Subcutaneous adipose tissue (tissue), 4 donors: ENCODE results near the gene POU2AF2. TPM values are rescaled to one million over a fixed set of nuclear protein-coding genes. Genes with fewer than 3 reads are reported as not detected.

Experiments used
- total RNA-seq, 4 donors: library from RNA; depleted of rRNA; stranded (reverse); fragments of >200 nt; gene quantifications; one replicate each; pipeline ENCODE4 v1.1.0, GENCODE V29; 2016
- TF ChIP-seq, protein P1 (sequence below): fragments of 450-650 bp; IDR thresholded peaks from one replicate; pipeline ENCODE4 v1.5.1; 2016; ENCODE audit warnings: low read depth, mild to moderate bottlenecking, control low read depth, antibody characterized with exemption, moderate library complexity

POU2AF2 gene
- total RNA-seq, 4 donors from 2014 or later, result 0.94 TPM; not detected in 3

DNA sequence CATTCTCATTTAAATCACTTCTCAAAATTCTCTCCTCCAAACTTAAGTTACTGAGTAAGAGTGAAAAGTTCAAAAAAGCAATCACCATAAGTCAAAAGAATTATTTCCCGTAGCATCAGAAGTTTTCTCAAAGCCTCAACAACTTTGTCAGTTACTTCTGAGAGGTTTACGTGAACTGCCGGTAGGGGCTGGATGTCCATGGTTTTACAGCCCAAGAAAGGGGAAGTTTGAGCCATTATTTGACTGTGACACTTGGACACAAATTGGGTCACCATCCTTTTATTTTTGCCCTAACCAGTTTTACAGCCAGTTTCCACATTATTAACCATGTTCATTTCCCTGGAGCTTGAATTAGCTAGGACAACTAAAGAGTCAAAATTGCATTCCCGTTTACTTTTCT lies 60.4 kb downstream of the POU2AF2 start:
- TF ChIP-seq, protein P1, sequence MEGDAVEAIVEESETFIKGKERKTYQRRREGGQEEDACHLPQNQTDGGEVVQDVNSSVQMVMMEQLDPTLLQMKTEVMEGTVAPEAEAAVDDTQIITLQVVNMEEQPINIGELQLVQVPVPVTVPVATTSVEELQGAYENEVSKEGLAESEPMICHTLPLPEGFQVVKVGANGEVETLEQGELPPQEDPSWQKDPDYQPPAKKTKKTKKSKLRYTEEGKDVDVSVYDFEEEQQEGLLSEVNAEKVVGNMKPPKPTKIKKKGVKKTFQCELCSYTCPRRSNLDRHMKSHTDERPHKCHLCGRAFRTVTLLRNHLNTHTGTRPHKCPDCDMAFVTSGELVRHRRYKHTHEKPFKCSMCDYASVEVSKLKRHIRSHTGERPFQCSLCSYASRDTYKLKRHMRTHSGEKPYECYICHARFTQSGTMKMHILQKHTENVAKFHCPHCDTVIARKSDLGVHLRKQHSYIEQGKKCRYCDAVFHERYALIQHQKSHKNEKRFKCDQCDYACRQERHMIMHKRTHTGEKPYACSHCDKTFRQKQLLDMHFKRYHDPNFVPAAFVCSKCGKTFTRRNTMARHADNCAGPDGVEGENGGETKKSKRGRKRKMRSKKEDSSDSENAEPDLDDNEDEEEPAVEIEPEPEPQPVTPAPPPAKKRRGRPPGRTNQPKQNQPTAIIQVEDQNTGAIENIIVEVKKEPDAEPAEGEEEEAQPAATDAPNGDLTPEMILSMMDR, result no peak

DNA sequence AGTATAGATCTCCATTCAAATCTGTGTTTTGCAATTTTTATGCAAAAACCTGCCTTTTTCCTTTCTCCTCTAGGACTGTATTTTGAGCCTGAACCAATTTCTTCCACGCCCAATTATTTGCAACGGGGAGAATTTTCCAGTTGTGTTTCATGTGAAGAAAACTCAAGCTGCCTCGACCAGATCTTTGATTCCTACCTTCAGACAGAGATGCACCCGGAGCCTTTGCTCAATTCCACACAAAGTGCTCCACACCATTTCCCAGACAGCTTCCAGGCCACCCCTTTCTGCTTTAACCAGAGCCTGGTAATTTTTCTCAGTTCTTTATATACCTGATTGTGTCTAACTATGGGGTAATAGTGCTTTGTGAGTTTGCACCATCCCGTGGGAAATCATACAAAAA lies 60.8 kb downstream of the POU2AF2 start:
- TF ChIP-seq, protein P1, result no peak

DNA sequence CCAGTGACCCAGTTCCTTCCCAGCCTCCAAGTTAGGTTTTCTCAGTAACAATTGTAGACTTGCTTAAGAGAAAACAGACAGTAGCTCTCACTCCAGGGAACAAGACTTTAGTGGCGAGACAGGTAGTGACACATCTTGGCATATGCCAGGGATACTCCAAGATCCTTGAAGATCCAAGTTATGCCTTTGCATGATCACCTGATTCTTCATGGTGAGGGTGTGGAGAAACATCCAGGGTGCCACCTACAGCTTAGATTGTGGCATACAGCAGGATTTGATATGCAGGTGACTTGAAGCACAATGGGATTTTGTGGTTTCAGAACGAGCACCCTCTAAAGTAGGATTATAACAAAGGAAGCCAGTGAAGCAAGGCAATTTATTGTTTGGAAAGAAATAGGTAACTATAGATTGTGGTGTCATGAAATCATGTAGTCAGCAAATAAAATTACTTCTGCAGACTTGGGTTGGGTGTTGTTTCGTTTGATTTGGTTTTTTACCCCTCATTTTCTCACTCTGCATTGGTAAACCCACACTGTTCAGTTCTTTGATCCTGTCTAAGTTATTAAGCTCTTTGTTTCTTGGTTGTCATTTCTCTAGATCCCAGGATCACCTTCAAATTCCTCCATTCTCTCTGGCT lies 62.1 kb downstream of the POU2AF2 start:
- TF ChIP-seq, protein P1, result no peak

DNA sequence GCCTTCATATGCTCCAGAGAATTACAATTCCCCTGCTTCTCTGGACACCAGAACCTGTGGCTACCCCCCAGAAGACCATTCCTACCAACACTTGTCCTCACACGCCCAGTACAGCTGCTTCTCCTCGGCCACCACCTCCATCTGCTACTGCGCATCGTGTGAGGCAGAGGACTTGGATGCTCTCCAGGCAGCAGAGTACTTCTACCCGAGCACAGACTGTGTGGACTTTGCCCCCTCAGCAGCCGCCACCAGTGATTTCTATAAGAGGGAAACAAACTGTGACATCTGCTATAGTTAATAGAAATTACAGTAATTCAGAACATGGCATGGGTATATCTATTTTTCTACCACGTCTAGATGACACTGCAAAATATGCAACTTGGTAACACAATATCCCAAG lies 62.6 kb downstream of the POU2AF2 start:
- TF ChIP-seq, protein P1, result no peak

DNA sequence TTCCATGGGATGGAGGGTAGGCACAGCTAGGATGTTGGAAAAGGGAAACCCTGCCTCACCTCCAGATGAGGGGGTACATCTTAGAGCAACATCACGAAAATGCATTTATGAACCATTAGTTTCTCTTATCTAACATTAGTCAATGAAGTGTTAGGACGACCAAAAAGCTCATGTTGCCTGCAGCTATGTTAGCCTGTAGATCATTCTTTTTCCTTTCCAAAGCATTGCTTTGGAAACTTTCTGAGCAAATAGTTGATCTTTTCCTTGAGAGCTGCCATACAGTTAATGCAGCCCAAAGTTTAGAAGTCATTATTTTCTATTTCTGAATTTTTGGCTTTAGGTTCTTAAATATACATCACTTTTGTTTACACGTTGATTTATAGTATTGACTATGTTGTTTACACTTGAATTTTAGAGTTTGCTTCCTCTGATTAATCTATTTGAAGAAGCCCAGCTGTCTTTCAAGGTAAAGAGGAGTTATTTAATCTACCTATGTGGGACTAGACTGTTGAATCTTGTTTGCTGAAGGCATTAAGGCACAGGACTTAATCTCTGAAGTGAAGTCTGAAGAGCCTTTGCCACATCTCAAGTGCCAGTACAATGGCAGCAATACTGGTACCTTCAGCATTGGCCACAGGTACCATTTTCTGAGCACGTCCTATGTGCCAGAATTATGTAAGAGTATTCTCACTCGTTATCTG lies 63.8 kb downstream of the POU2AF2 start:
- TF ChIP-seq, protein P1, result no peak

DNA sequence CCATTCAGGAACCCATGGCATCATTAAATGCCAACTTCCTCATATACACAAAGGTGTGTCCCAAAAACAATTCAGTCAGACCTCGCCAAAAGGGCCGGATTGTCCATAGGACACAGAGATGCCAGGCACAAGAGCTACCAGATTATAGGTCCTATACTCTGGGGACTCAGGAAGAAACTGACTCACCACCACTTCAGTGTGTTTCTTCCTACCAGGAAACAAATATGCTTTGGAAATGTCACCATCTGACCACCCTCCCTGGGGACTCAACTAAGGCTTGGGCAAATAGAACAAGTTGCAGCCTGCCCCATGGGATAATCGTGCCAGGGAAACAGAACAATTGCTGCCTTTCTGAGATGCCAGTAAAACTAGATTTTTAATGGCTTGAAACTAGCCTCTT lies 64.6 kb downstream of the POU2AF2 start:
- TF ChIP-seq, protein P1, result no peak

DNA sequence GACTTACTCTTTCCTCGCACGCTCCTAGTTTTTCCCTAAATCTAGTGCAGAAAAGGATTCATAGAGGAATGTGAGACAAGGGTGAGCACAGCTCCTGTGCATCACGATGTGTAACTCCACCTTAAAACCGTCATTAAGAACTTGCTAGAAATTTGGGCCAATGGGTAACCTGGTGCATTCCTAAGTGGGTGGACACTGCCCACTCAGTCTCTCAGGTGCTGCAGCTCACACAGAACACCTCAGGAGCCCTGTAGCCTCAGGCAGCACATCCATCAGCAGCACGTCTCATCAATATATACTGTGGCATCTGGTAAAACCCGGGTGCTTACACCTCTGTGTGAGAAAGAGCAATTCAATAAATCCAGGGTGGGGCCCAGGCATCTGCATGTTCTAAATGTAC lies 65.2 kb downstream of the POU2AF2 start:
- TF ChIP-seq, protein P1, result no peak
